Activated naive CD8-positive, alpha-beta T cell (primary cell): ENCODE data around the gene RAD51B.
"Not testable (repeated sequence)": the region's sequence is repeated elsewhere in the genome, so short reads cannot be mapped to it uniquely, and the experiment has no call there.

ENCODE experiments used
- H3K27ac Mint-ChIP-seq: one replicate; pipeline ENCODE4 v1.8.0; 2021; ENCODE audit warnings: mixed read lengths
- H3K27me3 Mint-ChIP-seq: one replicate; pipeline ENCODE4 v1.8.0; 2021; ENCODE audit warnings: mixed read lengths
- H3K36me3 Mint-ChIP-seq: one replicate; pipeline ENCODE4 v1.8.0; 2021; ENCODE audit warnings: mixed read lengths
- H3K4me1 Mint-ChIP-seq: one replicate; pipeline ENCODE4 v1.8.0; 2021; ENCODE audit warnings: low read depth, mixed read lengths
- H3K4me3 Mint-ChIP-seq: one replicate; pipeline ENCODE4 v1.8.0; 2021; ENCODE audit warnings: mild to moderate bottlenecking, mixed read lengths
- H3K9me3 Mint-ChIP-seq: one replicate; pipeline ENCODE4 v1.8.0; 2021; ENCODE audit warnings: low read depth, mixed read lengths

RAD51B gene

DNA sequence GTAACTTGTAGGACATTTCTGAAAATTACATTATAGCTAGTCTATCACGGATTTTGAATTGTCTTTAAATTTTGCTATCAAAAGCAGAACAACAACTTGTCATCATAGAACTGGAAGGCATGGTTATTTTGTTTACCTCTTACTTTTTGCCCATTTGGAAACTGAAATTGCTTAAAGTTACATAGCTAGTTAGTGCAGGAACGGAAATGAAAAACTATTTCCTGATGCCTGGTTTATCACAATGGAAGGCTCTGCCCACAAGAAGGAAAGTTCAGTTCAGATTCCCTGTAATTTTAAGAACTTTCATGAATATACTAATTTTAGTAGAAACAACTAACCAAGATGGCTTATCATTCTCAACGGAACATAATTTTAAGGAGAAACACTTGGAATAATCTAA, 427.7 kb downstream of the RAD51B start:
- Mint-ChIP-seq H3K27me3 (no peaks in the 10 kb centered on the region), H3K9me3 (no peaks in the 10 kb centered on the region), H3K36me3 (no peaks in the 10 kb centered on the region), H3K4me1 (peaks cover 41% of the 10 kb centered on the region), H3K4me3 (no peak overlapping the region), H3K27ac (no peak overlapping the region)

DNA sequence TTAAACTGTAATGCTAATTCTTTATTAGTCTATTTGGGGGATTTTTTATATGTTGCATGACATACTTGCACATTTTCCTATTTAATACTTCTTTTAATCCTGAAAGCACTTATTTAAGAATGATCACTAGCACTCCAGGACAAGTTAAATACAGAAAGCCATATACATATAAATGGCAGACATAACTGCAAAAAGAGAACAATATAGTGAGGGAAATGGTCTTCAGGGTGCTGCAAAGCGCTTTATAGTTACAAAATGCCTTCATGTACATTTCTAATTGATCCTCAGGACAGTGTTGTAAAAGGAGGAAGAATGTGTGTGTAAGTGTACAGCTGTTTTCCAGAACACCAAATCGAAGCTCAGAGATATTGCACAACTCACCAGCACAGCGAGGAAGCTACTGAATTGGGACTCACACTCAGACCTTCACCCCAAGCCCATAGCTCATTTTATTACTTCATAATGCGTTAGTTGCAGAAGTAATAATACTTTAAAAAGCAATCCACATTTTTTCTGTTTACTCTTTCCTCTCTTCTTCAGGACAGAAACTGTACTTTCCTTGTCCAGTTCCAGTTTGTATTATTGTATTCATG, 428.2 kb downstream of the RAD51B start:
- Mint-ChIP-seq H3K9me3 (no peaks in the 10 kb centered on the region), H3K4me1 (peaks cover 42% of the 10 kb centered on the region), H3K27ac (no peak overlapping the region), H3K36me3 (no peaks in the 10 kb centered on the region), H3K4me3 (no peak overlapping the region), H3K27me3 (no peaks in the 10 kb centered on the region)

GRCh38 chr14:68248481-68249255, 429.1 kb downstream of the RAD51B start:
- Mint-ChIP-seq H3K4me3 (no peak overlapping the region), H3K27me3 (no peaks in the 10 kb centered on the region), H3K36me3 (no peaks in the 10 kb centered on the region), H3K4me1 (peaks cover 45% of the 10 kb centered on the region), H3K27ac (no peak overlapping the region), H3K9me3 (no peaks in the 10 kb centered on the region)

DNA sequence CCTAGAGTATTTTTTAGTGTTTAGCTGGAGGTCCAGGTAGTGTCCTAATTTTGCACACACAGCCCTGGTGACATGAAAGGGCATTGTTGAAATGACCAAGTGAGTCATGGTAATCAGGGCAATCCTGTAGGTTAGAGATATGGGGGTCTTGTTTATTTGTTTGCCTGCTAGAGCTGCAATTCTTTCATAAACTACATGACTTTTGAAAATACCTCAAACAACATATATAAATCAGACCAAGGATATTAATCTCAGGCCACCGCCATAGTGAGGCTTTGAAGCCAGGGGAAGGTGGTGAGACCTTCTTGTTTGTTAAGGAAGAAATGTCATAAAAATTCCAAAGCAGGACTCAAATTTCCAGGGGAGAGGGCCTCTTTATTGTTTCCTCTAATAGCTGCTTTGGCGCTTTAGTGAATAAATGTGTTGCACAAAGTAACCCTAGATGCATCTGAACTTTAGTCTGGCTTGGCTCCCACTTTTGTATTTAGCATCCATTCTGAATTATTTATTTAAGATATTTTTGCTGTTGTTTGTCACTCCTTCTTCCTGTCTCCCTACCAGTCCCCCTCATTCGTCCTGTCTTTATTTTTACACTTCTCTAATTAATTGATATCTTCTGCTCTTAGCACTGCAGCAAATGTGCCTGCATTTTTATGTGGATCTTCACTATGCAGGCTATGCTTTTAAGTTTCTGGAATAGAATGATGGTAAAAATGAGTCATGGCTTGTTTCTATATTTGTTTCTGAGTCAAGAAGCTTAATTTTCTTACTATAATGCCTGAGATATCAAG, 430.3 kb downstream of the RAD51B start:
- Mint-ChIP-seq H3K4me1 (peaks cover 46% of the 10 kb centered on the region), H3K27ac (peak overlapping the region; percentile 84)

GRCh38 chr14:68250927-68251768, 431.6 kb downstream of the RAD51B start:
- peak overlapping the region; percentile 67 for H3K27ac Mint-ChIP-seq
- no peaks in the 10 kb centered on the region for H3K27me3 Mint-ChIP-seq
- peaks cover 2% of the 10 kb centered on the region for H3K36me3 Mint-ChIP-seq
- H3K4me3 Mint-ChIP-seq: no peak overlapping the region
- H3K4me1 Mint-ChIP-seq: peaks cover 57% of the 10 kb centered on the region
- no peaks in the 10 kb centered on the region for H3K9me3 Mint-ChIP-seq

More for the DNA sequence above, 430.3 kb downstream of the RAD51B start:
- peak overlapping the region; percentile 51 for H3K4me3 Mint-ChIP-seq
- no peaks in the 10 kb centered on the region for H3K27me3 Mint-ChIP-seq
- no peaks in the 10 kb centered on the region for H3K36me3 Mint-ChIP-seq
- H3K9me3 Mint-ChIP-seq: no peaks in the 10 kb centered on the region

GRCh38 chr14:68251769-68252100, 432.2 kb downstream of the RAD51B start:
- H3K27me3 Mint-ChIP-seq: no peaks in the 10 kb centered on the region
- peak overlapping the region; percentile 67 for H3K27ac Mint-ChIP-seq
- no peak overlapping the region for H3K4me3 Mint-ChIP-seq
- peaks cover 2% of the 10 kb centered on the region for H3K36me3 Mint-ChIP-seq
- H3K9me3 Mint-ChIP-seq: no peaks in the 10 kb centered on the region
- peaks cover 62% of the 10 kb centered on the region for H3K4me1 Mint-ChIP-seq

DNA sequence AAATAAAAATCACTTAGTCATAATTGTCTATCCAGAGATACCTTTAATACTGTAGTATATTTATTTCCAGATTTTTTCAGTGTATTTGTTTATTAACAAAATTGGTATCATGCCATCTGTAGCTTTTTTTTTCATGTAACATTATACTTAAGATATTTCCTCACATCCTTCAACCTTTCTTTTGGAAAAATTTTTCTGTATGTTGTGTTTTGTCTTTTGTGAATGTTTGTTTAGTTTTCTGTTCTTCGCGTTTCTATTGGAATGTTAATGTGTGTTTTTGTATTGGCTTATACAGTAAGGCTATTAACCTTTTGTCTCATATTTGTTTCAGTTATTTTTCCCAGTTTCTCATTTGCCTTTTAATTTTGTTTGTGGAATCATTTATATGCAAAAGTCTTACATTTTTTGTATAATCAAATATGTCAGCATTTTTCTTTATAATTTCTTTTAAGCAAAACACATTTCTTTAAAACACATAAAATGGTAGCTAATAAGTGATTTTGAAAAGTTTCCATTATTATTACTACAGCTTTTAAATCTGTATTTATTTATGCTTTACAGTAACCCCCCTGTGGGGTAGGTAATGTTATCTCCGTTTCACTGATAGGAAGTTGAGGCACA, 433.7 kb downstream of the RAD51B start:
- peaks cover 62% of the 10 kb centered on the region for H3K4me1 Mint-ChIP-seq

DNA sequence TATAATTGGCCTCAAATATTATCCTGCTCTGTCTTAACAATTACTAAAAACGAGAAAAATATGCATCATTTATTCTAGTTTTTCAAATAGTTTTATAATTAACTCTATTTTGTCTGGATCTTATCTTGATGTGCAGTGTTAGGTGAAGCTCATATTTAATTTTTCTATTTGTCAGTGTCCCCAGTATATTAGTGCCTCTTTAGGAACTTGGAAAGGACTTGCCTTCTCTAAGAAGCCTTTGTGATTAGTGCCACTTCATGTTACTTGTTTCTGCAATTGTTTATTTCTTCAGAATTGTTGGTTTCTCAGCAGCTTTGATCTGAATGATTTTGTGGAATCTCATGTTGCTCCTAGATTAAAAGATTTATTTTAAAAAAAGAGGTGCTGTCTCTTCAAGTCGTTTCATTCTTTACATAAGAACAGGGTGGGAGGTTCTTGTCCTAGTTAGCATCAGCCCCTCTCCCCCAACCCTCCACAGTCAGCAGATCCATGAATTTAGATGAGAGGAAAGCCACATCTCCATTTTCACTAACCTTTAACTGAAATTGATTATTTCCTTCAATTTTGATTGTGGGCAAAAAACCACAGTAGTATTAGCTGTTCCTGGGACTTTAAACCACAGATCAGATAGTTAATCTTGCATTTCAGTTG, 434.4 kb downstream of the RAD51B start:
- Mint-ChIP-seq H3K4me1 (peaks cover 62% of the 10 kb centered on the region), H3K27me3 (no peaks in the 10 kb centered on the region), H3K9me3 (no peaks in the 10 kb centered on the region), H3K4me3 (no peak overlapping the region), H3K27ac (no peak overlapping the region), H3K36me3 (peaks cover 2% of the 10 kb centered on the region)

More for the DNA sequence above, 433.7 kb downstream of the RAD51B start:
- H3K27ac Mint-ChIP-seq: no peak overlapping the region
- H3K27me3 Mint-ChIP-seq: no peaks in the 10 kb centered on the region
- H3K36me3 Mint-ChIP-seq: peaks cover 2% of the 10 kb centered on the region
- H3K9me3 Mint-ChIP-seq: no peaks in the 10 kb centered on the region
- no peak overlapping the region for H3K4me3 Mint-ChIP-seq

DNA sequence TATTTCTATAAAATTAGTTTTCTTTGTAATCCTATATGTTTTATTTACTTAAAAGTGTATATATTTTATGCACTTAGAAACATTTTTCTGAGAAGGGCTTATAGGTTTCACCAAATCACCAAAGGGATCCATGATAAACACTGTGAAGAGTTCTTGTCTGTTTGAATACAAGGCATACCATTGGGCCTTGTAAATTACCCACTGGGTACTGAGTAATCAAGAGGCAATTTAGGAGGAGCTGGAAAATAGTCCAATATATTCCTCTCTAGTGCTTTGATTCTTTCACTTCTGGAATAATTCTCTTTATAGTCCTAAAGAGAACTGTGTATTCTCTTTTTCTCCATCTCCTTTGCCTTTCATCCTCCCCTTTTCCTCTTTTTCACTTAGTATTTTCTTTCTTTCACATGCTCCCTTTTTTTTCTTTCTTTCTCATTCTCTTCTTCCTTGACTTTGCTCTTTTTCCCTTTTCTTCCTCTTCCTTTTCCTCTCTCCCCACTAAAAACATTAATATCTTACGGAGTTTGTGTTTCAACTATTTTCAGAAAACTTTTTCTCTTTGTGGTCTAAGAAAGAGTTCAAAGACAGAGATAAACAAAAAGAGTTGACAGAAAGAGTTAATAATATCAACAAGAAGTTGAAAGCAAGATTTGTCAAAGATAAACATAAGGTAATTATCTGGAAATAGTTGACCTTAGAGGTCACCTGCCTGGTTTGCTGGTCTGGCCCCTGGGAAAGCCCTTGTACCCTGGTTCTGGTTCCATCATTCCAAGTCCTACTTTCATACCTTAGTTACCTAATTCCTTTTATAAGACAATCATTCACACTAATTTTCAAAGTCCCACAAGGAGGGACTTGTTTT, 435.3 kb downstream of the RAD51B start:
- Mint-ChIP-seq H3K27me3 (no peaks in the 10 kb centered on the region), H3K4me1 (peaks cover 60% of the 10 kb centered on the region), H3K36me3 (peaks cover 2% of the 10 kb centered on the region), H3K4me3 (no peak overlapping the region), H3K9me3 (no peaks in the 10 kb centered on the region), H3K27ac (peak overlapping the region; percentile 75)

GRCh38 chr14:68255693-68256178, 436.2 kb downstream of the RAD51B start:
- no peaks in the 10 kb centered on the region for H3K9me3 Mint-ChIP-seq
- H3K27ac Mint-ChIP-seq: peak overlapping the region; percentile 16
- H3K4me1 Mint-ChIP-seq: peaks cover 60% of the 10 kb centered on the region
- peaks cover 2% of the 10 kb centered on the region for H3K36me3 Mint-ChIP-seq
- H3K27me3 Mint-ChIP-seq: no peaks in the 10 kb centered on the region
- no peak overlapping the region for H3K4me3 Mint-ChIP-seq

DNA sequence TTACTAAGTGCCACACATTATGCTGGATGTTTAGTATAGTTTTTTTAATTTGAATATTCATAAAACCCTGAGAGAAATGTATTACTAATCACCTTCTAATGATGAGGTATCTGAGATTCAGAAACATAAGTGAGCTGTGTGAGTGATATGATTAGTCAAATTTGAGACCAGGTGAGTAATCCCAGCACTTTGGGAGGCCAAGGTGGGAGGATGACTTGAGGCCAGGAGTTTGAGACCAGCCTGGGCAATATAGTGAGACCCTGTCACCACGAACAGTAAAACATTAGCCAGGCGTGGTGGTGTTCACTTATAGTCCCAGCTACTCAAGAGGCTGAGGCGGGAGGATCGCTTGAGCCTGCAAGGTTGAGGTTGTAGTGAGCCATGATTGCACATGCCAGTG, 438.4 kb downstream of the RAD51B start:
- peaks cover 65% of the 10 kb centered on the region for H3K4me1 Mint-ChIP-seq
- no peaks in the 10 kb centered on the region for H3K27me3 Mint-ChIP-seq
- H3K4me3 Mint-ChIP-seq: no peak overlapping the region
- peaks cover 2% of the 10 kb centered on the region for H3K36me3 Mint-ChIP-seq
- no peak overlapping the region for H3K27ac Mint-ChIP-seq
- H3K9me3 Mint-ChIP-seq: no peaks in the 10 kb centered on the region

GRCh38 chr14:68258995-68259394, 439.4 kb downstream of the RAD51B start:
- H3K4me1 Mint-ChIP-seq: peaks cover 65% of the 10 kb centered on the region
- H3K27ac Mint-ChIP-seq, H3K9me3 Mint-ChIP-seq, H3K4me3 Mint-ChIP-seq, H3K27me3 Mint-ChIP-seq, H3K36me3 Mint-ChIP-seq: not testable (repeated sequence)

GRCh38 chr14:68260121-68260520, 440.5 kb downstream of the RAD51B start:
- Mint-ChIP-seq H3K4me3 (no peak overlapping the region), H3K4me1 (peaks cover 65% of the 10 kb centered on the region), H3K9me3 (no peaks in the 10 kb centered on the region), H3K36me3 (no peaks in the 10 kb centered on the region), H3K27me3 (no peaks in the 10 kb centered on the region), H3K27ac (peak overlapping the region; percentile 76)
